NCI-H82 treated with DMSO at 0.1 percent for 48 hours (cell line): Measurements from ENCODE around the gene TMTC2.

Source experiments
- DNase-seq: peaks from one replicate; lab custom pipeline; 2025; ENCODE audit not compliant: unreplicated experiment; lab: John Stamatoyannopoulos, UW

TMTC2 gene

GRCh38 chr12:82874945-82875344 is 188.2 kb downstream of the TMTC2 start:
- no peak for DNase-seq

DNA sequence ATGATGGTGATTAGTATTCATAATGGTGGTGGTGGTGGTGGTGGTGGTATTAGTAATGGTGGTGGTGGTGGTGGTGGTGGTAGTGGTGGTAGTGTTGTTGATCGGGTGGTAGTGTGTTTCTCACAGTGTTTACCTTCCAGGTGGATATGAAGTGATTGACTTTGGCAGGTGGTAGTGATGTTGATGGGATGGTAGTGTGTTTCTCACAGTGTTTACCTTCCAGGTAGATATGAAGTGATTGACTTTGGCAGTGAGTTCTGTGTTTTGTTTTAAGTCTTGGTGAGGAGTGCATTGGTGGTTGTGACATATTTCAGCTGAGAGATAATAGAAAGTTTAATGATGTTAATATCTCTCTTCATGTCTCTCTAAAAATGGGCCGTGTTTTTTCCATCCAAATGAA is 189.4 kb downstream of the TMTC2 start:
- no peak for DNase-seq

DNA sequence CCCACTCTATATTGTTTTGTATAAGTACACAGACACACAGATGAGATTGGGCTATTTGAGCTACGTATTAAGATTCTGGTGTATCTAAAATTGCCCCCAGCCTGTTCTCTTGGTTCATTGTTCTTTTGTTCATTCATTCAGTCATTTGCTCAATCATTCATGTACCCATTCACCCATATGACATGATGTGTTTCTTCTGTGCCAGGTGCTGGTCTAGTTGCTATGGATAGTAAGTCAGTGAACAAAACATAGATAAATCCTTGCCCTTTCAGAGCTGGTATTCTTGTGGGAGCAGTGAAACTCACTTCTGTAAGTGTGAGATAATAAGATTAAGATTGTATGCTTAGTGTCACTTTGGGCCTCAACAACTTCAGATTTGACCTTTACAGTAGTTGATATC is 191.3 kb downstream of the TMTC2 start:
- no peak for DNase-seq

DNA sequence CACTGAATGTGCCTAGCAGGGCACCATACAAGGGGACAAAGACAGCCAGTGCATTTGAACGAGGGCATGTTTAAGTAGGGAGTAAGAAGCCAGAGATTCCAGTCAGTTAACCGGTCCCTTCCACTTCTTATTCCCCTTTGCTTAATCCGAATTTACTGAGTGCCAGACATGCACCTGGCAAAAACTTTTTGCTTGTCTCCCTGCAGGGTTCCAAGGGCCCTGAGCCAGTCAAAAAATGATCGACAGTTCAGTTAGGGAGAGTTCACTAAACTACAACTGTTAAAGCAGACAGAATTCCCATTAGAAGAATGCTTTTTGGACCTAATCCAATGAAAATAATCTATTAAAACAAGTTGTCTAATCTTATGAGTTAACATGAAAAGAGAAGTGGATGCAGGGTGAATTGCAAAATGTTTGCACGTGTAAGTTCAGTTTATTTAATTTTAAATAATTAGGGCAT is 193.8 kb downstream of the TMTC2 start:
- DNase-seq: no peak

DNA sequence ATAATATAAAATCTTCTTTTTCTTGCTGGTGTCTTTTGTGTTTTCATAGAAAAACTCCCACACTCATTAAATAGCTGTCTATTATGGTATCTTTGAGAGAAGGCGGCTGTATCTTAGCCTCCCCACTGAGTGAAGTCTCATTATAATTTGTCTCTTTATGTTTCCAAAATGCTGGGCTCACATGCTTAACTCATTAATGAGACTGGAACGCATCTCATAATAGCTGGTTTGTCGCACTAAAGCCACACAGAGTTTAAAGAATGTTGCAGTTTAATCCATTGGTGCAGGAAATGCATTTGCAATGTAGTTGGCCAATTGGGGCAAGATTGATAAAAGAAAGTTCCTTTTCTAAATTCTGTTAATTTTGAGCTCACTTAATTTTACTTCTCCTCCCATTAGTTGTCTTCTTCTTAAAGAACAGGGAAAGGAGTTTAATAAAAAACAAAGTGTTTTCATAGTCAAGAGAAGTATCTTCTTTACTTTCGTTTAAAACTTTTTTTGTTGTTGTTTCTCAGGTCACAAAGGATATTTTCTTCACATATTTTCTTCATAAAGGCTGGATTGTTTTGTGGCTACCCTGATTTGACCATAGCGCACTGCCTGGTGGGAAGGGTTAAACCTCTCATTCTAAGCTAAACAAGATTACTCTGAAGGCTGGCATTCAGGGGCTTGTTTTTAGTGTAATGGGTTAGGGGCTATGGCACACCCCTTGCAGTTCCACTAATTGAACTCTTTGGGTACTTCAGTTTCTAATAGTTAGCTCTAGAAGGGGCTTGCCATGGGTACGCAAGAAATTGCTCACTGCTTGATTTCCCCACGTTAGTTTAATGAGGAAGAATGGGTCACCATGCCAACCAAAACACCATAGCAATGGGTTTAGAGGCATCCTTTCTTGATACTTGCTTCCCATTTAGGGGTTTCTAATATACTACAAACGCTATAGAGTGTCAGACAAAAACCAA is 197.0 kb downstream of the TMTC2 start:
- DNase-seq: no peak

GRCh38 chr12:82886671-82887340 is 200.1 kb downstream of the TMTC2 start:
- DNase-seq: no peak

DNA sequence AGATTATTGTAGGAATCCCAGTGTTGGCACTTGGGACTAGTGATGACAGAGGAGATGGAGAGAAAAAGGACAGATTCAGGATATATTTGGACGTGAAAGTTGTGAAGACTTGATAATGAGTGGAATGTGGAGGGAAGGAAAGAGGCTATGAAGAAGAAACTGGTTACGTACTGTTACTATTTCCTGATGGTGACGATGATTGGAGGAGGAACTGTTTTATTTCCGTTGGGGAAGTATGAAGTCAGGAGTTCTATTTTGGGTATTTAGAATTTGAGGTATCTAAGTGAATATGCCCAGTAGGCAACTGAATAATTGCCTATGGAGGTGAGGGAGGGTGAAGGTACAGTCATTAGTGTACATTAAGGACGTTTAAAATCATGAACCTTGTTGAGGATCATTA is 207.2 kb downstream of the TMTC2 start:
- DNase-seq: no peak

DNA sequence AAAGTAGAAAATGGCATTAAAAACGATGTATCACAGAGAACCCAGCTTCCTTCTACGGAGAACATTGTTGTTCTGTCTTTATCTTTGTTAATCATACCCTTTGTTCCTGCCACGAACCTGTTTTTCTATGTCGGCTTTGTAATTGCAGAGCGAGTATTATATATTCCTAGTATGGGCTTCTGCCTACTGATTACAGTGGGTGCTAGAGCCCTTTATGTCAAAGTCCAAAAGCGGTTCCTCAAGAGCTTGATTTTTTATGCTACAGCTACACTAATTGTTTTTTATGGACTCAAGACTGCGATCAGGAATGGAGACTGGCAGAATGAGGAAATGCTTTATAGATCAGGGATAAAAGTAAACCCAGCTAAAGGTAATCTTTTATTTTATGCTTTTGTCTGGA is 209.6 kb downstream of the TMTC2 start:
- no peak for DNase-seq

GRCh38 chr12:82896979-82897378 is 210.3 kb downstream of the TMTC2 start:
- DNase-seq: no peak

DNA sequence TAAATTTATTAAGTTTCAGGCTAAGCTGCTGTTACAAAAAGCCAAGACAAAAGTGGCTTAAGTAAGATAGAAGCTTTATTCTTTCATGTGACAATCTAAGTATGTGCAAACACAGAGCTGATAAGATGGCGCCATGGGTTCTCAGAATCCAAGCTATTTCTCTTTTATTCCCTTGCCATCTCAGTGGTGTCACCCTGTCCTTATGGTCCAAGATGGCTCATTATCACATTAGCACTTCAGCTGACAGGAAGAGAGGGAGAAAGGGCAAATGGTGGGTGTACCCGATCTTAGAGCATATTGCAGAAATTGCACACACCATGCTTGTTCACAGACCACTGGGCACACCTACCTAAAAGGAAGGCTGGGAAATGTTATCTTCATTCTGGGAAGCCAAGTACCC is 211.7 kb downstream of the TMTC2 start:
- no peak for DNase-seq

- DNase-seq: no peak
Measured at GRCh38 chr12:82904219-82904790, 217.6 kb downstream of the TMTC2 start.

DNA sequence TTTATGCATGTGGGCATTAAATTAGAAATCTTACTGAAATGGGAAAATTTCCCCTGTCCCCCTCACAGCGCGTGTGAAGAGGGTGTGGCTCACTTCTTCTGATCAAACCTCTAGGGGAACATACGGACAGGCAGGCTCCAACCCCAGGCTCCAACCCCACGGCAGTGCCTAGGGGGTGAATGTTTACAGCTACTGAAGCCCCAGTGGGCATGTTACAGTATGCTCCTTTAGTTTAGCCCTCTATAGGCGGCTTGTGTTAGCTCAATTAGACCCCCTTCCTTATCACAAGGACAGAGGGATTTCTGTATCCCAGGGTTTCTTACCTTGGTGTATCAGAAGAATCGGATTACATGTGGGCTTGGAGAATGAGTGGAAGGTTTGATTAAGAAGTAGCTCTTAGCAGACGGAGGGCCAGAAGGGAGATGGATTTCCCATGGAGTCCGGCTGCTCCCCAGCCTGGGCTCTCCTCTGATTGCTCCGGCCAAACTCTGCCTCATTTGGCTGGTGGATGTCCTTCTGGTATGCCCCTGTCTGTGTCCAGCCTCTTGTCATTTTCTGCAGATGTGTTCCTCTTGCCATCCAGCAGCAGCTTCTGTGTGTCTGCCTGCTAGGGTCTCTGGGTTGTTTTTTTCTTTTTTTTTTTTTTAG is 223.7 kb downstream of the TMTC2 start:
- peak; percentile 34 for DNase-seq

- DNase-seq: no peak
Measured at GRCh38 chr12:82912406-82912805, 225.7 kb downstream of the TMTC2 start.

DNA sequence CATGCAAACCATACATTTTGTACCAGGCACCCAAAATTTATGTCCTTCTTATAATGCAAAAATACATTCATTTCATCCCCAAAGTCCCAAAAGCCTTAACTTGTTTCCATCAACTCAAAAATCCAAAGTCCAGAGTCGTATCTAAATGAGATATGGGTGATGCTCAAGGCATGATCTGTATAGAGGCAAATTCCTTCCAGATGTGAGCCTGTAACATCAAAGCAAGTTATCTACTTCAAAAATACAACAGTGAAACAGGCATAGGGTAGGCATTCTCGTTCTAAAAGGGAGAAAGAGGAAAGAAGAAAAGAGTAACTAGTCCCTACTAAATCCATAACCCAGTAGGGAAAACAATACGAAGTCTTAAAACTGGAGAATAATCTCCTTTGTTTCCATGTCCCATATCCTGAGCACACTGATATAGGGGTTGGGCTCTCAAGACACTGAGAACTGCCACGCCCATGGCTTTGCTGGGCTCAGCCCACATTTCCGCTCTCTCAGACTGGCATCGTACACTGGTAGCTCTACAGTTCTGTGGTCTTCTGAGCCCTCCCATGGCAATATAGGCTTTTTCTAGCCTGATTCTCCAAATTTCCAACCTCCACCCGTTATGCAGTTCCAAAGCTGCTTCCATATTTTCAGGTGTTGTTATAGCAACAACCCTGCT is 232.8 kb downstream of the TMTC2 start:
- DNase-seq: no peak

DNA sequence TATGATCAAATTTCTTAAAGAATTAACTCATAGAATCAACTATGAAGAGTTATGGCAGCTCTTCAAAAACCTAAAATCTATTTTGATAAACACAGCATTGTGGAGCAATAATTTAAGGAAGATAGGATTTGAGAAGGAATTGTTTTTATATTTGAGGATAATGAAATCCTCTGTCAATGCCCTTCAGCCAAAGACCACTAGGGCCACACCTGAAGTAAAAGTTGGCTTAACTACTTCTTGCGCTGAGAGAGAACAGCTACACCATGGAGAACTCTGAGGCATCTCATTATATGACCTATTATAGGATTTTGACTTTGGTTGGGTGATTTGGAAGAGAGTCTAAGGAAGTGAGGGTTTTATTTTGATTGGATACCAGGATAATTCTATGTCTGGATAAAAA is 237.2 kb downstream of the TMTC2 start:
- no peak for DNase-seq

DNA sequence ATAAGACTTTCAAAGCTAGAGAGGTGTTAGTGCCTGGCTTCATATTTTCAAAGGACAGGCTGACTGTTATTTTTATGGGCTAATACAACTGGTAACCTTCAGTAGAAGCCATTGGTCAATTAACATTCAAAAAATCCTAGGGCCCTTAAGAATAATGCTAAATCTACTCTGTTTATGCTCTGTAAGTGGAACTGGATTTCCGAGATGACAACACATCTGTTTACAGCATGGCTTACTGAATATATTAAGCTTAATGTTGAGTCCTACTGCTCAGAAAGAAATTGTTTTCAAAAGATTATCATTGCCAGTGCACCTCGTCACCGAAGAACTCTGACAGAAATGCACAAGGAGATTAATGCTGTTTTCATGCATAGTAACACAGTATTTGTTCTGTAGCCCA is 239.9 kb downstream of the TMTC2 start:
- DNase-seq: no peak

GRCh38 chr12:82930301-82930700 is 243.6 kb downstream of the TMTC2 start:
- no peak for DNase-seq

- DNase-seq: no peak
Measured at GRCh38 chr12:82931349-82932116, 244.8 kb downstream of the TMTC2 start.

DNA sequence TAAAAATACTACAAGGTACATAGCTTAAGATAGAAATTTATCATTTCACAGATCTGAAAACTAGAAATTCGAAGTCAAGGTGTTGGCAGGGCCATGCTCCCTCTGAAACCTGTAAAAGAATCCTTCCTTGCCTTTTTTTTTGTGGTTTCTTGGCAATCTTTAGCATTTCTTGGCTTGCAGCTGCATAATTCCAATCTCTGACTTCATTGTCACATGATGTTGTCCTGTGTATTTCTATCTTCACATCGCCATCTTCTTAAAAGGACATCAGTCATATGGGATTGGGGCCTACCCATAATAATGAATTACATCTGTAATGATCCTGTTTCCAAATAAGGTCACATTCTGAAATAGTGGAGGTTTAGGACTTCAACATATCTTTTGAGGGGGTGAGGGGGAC is 250.4 kb downstream of the TMTC2 start:
- DNase-seq: no peak

DNA sequence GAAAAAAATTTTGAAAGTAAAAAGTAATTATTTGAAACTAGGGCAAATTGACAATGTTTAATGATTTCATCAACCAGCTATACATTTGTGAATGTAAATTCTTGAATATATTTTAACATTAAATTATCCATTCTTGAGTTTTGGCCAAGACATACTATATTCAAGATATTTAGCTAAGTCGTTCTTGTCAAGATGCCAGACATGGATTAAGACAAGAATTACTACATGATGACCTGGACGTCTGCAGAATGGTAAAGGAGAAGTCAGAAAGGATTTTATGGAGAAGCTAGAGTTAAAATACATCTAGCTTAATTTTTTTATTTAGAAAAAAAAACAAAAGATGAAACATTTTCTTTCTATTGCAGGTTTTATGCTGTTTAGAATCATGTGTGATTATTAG is 255.8 kb downstream of the TMTC2 start:
- no peak for DNase-seq
